ENCODE measurements around the gene INO80B.

DNA sequence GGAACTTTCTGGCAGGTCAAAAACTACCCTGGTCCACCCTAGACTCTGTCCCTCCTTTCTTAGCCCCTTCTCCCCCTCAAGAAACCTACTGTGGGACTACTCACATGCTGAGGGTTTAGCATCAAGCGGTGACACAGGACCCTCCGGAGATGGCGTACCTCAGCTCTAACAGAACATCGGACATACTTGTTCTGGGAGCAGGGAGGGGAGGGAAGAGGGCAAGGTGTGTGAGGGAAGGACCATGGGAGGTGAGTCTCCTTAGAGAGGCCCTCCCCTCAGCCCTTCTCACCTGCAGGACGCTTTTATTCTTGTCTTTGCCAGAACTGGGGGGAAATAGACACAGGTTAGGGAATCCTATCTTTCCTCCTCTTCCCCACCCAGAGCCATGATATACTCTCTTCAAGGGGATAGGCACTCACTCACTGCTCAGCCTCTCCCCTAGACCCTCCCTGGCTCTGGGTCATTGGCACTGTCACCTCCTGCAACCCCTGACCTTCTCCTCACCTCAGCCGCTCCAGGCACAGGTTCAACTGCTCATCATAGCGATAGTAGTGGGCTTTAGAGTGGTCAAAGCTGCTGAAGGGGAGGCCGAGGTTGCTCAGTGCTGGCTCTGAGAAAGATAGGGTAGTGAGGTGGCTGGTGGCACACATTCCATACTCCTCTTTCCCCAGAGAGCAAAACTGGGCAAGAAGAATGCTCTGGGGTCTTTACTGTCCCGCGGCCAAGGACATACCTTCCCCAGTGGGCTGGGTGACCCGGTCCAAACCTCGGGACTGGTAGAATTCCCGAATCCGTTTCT is 50.8 kb downstream of the INO80B start:
- TF ChIP-seq TCF12 (IDR thresholded peaks at IDR 0.05; ENCODE audit: low read depth) (no peak), RAD21 (IDR thresholded peaks at IDR 0.05; ENCODE audit: low read depth) (no peak), EP300 (IDR thresholded peaks at IDR 0.05; ENCODE audit: borderline replicate concordance) (no peak), CEBPB (IDR thresholded peaks at IDR 0.05) (no peak), NFIC (IDR thresholded peaks at IDR 0.05) (no peak), EGR1 (IDR thresholded peaks at IDR 0.05) (no peak), FOXM1 (IDR thresholded peaks at IDR 0.05; ENCODE audit: borderline replicate concordance, low read depth) (no peak), YY1 (IDR thresholded peaks at IDR 0.05; ENCODE audit: low read depth) (no peak), TEAD4 (IDR thresholded peaks at IDR 0.05) (no peak), CREB1 (IDR thresholded peaks at IDR 0.05; ENCODE audit: low read depth) (no peak), TAF1 (IDR thresholded peaks at IDR 0.05; ENCODE audit: low read depth) (no peak)
- TF ChIP-seq, protein P1, sequence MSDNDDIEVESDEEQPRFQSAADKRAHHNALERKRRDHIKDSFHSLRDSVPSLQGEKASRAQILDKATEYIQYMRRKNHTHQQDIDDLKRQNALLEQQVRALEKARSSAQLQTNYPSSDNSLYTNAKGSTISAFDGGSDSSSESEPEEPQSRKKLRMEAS (IDR thresholded peaks at IDR 0.05) = no peak
- TF ChIP-seq, protein P2, sequence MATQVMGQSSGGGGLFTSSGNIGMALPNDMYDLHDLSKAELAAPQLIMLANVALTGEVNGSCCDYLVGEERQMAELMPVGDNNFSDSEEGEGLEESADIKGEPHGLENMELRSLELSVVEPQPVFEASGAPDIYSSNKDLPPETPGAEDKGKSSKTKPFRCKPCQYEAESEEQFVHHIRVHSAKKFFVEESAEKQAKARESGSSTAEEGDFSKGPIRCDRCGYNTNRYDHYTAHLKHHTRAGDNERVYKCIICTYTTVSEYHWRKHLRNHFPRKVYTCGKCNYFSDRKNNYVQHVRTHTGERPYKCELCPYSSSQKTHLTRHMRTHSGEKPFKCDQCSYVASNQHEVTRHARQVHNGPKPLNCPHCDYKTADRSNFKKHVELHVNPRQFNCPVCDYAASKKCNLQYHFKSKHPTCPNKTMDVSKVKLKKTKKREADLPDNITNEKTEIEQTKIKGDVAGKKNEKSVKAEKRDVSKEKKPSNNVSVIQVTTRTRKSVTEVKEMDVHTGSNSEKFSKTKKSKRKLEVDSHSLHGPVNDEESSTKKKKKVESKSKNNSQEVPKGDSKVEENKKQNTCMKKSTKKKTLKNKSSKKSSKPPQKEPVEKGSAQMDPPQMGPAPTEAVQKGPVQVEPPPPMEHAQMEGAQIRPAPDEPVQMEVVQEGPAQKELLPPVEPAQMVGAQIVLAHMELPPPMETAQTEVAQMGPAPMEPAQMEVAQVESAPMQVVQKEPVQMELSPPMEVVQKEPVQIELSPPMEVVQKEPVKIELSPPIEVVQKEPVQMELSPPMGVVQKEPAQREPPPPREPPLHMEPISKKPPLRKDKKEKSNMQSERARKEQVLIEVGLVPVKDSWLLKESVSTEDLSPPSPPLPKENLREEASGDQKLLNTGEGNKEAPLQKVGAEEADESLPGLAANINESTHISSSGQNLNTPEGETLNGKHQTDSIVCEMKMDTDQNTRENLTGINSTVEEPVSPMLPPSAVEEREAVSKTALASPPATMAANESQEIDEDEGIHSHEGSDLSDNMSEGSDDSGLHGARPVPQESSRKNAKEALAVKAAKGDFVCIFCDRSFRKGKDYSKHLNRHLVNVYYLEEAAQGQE (IDR thresholded peaks at IDR 0.05; ENCODE audit: low read depth) = no peak
- TF ChIP-seq, protein P3, sequence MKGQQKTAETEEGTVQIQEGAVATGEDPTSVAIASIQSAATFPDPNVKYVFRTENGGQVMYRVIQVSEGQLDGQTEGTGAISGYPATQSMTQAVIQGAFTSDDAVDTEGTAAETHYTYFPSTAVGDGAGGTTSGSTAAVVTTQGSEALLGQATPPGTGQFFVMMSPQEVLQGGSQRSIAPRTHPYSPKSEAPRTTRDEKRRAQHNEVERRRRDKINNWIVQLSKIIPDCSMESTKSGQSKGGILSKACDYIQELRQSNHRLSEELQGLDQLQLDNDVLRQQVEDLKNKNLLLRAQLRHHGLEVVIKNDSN (IDR thresholded peaks at IDR 0.05) = no peak

All from Ishikawa (cell line).